CD4-positive, alpha-beta T cell treated with Interleukin-17A for 4 hours (primary cell): ENCODE results near the gene COQ5.
A peak's percentile ranks its signal among the peaks of the same experiment; 100 is the strongest.
"Not testable (repeated sequence)": the region's sequence is repeated elsewhere in the genome, so short reads cannot be mapped to it uniquely, and the experiment has no call there.

Source experiments
- DNase-seq: peaks from one replicate; pipeline ENCODE4 v3.0.0-alpha.2; 2020; ENCODE audit warnings: mixed read lengths

Gene COQ5, protein sequence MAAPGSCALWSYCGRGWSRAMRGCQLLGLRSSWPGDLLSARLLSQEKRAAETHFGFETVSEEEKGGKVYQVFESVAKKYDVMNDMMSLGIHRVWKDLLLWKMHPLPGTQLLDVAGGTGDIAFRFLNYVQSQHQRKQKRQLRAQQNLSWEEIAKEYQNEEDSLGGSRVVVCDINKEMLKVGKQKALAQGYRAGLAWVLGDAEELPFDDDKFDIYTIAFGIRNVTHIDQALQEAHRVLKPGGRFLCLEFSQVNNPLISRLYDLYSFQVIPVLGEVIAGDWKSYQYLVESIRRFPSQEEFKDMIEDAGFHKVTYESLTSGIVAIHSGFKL

DNA sequence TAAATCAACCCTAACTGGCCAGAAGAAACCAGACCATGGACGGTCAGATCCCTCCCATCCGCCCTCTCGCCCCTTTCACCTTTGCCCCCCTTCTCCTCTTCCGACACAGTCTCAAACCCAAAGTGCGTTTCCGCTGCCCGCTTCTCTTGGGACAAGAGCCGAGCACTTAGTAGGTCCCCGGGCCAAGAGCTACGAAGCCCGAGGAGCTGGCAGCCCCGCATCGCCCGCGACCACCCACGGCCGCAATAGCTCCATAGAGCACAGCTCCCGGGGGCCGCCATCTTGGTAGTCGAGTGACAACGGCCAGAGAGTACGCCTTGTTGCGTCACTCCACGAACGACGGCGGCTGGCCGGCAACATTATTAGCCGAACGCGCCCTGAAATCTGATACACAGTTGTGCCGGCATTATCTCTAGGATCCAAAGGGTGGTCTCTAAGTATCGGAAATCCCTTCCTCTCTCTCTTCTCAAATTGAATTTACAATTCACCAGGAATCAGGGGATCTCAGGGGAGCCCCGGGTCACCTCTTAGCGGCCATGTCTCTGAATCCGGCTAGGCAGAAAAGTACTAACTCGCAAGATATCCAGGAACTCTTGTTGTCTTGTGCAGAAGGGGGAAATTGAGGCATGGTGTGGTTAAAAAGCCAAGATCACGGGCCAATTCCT, at the start of gene COQ5:
Gene COQ5 (minus strand): TSS at position 298 of the 665 bp plus-strand sequence. CDS start 17 bp downstream, at position 281.
- peak; percentile 86 for DNase-seq

DNA sequence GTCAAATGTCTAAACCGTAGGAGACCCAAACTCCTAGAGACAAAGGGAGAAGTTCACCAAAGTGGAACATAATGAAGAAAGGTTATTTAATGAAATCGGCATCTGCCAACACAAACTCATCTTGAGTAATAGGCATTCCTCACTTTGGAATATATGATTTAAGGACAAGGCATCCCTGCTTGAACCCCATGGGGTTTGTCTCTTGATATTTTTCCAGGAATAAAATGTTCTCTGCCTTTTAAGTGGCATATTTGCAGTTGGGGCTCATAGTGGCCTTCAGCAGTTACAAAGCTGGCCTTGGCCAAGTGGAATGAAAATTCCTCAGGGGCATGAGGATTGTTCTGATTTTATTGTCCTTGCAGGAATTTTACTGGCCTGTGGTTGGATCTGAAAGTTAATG, 45.1 kb upstream of the COQ5 start:
- DNase-seq = no peak

DNA sequence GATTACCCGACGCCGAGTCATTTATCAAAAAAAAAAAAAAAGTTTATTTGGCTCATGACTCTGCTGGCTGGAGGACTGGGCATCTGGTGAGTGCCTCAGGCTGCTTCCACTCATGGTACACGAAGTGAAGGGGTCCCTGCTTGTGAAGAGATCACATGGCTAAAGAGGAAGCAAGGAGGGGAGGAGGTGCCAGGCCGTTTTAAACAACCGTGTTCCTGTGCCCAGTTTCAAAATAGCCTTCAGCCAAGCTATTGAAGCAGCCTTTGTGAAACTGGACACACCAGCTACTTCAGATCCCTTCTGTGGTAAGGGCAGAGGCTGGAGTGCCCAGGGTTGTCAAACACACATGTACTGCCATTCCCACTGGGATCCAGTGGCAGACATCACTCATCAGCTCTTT, 44.6 kb upstream of the COQ5 start:
- no peak for DNase-seq

DNA sequence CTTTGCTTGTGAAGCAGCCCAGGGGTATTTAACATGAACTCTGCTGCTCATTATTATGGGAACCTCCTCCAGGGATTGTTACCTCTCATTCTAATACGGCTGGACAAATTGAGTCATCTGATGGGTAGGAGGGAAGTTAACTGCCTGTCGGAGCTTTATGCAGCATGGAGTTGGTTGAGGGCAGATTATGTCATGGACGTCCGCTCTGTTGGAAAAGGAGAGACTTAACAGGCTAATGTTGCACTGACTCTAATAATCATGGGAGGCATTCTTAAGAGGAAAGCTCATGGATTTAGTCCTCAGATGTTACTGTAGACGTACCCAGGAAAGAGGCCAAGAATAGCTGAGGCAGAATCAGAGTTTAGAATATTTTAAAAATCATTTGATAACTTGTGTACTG, 42.3 kb upstream of the COQ5 start:
- no peak for DNase-seq

DNA sequence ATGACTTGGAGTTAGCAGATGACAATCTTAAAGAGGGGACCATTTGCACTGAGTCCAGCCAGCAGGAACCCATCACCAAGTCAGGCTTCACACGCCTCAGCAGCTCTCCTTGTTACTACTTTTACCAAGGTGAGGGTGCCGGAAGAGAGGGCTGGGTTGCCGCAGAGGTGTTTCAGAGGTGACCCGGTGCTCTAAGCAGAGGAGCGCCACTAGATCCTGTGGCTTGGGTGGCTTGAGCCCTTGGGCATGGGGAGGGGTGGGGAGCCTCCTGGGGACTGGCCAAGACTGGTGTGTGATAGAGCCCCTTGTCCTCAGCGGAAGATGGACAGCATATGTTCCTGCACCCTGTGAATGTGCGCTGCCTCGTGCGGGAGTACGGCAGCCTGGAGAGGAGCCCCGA, 34.5 kb upstream of the COQ5 start:
- DNase-seq = no peak

DNA sequence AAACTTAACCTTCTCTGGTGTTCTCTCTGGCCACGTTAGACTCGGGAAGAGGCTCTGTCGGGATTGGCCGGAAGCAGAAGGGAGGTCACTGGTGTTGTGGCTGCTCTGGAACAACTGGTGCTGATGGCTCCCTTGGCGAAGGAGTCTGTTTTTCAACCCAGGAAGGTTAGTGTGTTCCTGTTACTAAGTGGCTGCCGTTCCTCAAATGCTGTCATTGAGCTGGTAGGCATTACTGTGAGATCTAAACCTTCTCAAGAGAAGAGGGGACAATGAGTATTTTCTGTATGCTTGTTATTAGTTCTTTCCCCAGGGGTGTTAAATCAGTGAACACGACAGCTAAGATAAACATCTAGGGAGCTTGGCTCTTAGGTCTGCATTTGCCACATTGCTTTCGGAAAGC, 33.9 kb upstream of the COQ5 start:
- DNase-seq = no peak

- DNase-seq = no peak
These were observed 28.6 kb upstream of the COQ5 start for GRCh38 chr12:120557589-120557988.

GRCh38 chr12:120554678-120555077, 25.7 kb upstream of the COQ5 start:
- DNase-seq = no peak

DNA sequence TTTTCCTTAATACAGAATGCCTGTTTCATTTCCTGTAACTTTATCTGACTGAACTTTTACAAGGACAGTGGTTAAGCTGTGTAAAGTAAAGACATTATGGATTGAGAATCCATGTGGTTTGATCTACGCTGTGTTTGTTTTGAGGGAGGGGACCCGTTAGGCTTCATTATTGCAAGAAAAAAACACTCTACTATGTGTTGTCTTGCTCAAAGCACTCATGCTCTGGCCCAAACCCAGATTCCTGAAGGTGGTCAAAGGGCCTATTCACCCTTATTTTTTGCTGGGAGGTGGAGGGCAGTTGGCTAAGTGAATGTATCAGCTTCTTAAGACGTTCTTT, 17.1 kb upstream of the COQ5 start:
- DNase-seq = no peak

DNA sequence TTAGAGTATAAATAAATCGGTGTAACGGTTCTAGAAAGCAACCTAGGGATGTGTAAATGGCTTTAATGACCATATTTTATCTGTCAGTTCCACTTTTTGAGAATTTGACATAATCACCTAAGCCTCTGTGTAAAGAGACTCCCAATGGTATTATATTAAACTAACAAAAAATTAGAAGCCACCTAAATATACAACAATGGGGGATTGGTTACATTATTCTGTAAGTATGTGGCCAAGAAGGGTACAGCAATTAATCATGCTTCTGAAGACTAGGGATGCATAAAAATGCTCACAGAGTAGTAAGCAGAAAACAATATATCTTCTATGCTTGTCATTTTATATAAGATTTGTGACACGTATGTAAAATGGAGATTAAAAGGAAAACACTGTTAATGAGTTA, 15.7 kb upstream of the COQ5 start:
- no peak for DNase-seq

DNA sequence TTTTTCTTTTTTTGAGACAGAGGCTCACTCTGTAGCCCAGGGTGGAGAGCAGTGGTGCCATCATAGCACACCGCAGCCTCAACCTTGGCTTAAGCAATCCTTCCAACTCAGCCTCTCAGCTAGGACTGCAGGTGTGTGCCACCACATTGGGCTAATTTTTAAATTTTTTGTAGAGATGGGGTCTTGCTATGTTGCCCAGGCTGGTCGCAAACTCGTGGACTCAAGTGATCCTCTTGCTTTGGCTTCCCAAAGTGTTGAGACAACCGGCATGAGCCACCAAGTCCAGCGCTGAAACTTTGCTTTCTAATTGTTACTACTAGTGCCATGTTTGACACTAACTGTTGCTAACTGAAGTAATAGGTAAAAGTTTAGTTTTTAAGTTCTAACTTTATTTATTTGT, 13.2 kb upstream of the COQ5 start:
- no peak for DNase-seq

DNA sequence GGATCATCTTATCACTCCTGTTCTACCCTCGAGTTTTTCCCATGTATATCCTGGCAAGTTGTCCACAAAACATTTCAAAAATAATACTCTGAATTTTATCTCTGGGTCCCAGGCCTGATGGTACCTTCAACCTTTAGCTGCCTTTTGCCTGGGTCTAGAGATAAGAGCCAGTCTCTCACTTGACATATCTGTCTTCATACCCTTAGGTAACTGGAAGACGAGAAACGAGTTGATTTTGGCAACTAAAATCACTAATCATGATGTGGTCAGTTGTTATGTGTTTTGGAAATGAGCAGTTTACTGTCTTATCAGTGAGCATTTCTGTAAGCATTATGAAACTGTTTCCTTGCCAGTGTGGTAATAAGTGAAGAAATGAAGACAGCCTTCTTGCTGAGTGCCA, 11.5 kb upstream of the COQ5 start:
- DNase-seq = no peak

DNA sequence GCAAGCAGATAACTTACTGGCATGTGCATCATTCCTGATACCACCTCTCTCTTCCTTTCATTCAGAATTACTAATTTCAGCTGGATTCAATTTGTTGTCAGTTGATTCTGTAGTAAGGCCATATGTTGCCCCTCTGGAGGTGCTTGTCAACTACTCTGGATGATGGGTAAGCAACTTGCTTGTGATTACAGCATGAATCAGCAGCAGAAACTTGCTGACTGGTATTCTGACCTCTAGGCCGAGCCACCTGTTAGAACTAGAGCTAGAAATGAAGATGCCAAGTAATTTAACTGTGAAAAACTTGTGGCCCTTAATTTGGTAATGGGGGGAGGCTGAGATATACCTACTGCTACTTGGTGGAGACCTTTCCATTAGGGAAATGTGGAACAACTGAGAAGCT, 10.3 kb upstream of the COQ5 start:
- DNase-seq = no peak

GRCh38 chr12:120538281-120539156, 9.6 kb upstream of the COQ5 start:
- DNase-seq = no peak

DNA sequence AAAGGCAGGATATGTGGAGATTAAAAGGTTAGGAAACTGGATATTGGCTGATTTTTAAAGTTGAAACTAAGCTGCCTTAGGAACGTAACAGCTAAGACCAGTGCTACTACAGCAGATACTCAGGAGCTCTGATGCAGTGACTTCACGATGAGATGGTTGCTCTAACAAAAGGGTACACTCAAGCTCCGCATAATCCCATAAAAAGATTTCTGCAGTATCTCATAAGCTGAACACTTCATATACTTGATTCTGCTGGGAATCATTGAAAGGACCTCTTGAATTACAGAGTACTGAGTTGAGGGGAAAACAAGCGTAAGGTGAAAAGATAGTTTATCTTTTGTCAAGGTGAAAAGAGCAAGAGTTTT, 8.9 kb upstream of the COQ5 start:
- no peak for DNase-seq

- DNase-seq = peak; percentile 45
These were observed 7.3 kb upstream of the COQ5 start for GRCh38 chr12:120536064-120536791.

GRCh38 chr12:120534703-120535655, 6.0 kb upstream of the COQ5 start:
- DNase-seq = peak; percentile 46

DNA sequence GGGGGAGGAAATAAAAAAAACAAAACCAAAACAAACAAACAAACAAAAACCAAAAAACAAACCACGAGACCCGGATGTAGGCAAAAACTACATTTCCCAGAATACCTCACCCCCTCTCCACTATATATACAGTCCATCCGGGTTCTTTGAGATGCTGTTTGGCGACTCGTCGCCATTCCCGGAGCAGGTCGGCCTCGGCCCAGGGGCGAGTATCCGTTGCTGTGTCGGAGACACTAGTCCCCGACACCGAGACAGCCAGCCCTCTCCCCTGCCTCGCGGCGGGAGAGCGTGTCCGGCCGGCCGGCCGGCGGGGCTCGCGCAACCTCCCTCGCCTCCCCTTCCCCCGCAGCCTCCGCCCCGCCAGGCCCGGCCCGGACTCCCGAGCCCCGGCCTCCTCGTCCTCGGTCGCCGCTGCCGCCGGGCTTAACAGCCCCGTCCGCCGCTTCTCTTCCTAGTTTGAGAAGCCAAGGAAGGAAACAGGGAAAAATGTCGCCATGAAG, 5.3 kb upstream of the COQ5 start, which contains the start of gene RNF10:
Gene RNF10 (plus strand): TSS at position 154 of the 500 bp plus-strand sequence. CDS start 456 bp downstream, outside the sequence.
- peak; percentile 76 for DNase-seq

DNA sequence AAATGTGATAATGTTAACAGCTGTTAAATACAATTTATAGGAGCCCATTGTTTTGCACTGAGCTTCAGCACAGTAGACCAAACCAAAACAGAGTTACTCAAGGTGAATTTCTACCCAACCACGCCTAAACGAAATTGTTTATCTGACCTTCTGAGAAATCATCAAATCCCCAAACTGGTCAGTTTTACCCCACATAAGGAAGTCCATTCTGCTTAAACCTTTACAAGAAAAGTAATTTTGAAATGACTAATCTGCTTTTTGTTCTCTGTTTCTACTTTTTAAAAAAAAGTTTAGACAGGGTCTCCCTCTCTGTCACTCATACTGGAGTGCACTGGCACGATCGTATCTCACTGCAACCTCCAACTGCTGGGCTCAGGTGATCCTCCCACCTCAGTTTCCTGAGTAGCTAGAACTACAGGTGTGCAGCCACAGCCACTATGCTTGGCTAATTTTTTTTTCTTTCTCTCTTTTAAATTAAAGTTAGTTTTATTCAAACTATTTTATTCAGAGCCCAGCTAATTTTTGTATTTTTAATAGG, 3.8 kb upstream of the COQ5 start:
- no peak for DNase-seq

DNA sequence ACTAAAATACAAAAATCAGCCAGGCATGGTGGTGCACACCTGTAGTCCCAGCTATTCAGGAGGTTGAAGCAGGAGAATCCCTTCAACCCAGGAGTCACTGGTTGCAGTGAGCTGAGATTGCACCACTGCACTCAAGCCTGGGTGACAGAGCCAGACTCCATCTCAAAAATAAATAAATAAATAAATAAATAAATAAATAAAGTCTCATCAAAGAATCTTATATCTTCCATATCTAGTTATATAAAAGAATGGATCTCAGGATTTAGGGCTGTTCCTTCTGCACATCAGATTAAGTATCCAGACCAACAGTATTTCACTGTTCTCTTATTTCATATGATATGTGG, 1.4 kb upstream of the COQ5 start:
- DNase-seq = not testable (repeated sequence)

- no peak for DNase-seq
These were observed 871 bp upstream of the COQ5 start for GRCh38 chr12:120529641-120530417.
